Thyroid gland (tissue), 4 donors: ENCODE data around the gene FRAS1. TPM values are rescaled to one million over a fixed set of nuclear protein-coding genes. Genes with fewer than 3 reads are reported as not detected.

ENCODE experiments used
- DNase-seq, 2 donors: peaks; one replicate each; pipeline ENCODE4 v3.0.0-alpha.2; 2019
- H3K27ac ChIP-seq, 3 donors: fragments of 200-600 bp; sonication (generic); 1 replicate in 2 of 3; 2 replicates in 1 of 3; pipeline ENCODE4 v1.5.1; 2016 to 2019; ENCODE audit warnings: mild to moderate bottlenecking in 1 of 3, moderate library complexity in 1 of 3
- H3K27me3 ChIP-seq: fragments of 200-600 bp; sonication (generic); one replicate; pipeline ENCODE4 v1.5.1; 2019
- H3K36me3 ChIP-seq, 2 donors: fragments of 200-600 bp; sonication (generic); one replicate each; pipeline ENCODE4 v1.5.1; 2016 to 2019
- H3K4me1 ChIP-seq, 2 donors: fragments of 200-600 bp; sonication (generic); one replicate each; pipeline ENCODE4 v1.5.1; 2017 to 2019
- H3K4me3 ChIP-seq, 3 donors: fragments of 200-600 bp; sonication (generic); replicated peaks in 1 of 3; 1 replicate in 2 of 3; 2 replicates in 1 of 3; pipeline ENCODE4 v1.5.1; 2016; ENCODE audit warnings: mild to moderate bottlenecking in 1 of 3
- H3K9me3 ChIP-seq: fragments of 200-600 bp; sonication (generic); one replicate; pipeline ENCODE4 v1.5.1; 2017
- POLR2A ChIP-seq, 2 donors: fragments of 450-650 bp; IDR thresholded peaks; one replicate each; pipeline ENCODE4 v1.6.1; 2017; ENCODE audit warnings: antibody characterized with exemption in 2 of 2, mild to moderate bottlenecking in 2 of 2, moderate library complexity in 1 of 2
- WGBS, 2 donors: methylation state at CpG; one replicate each; pipeline ENCODE4 v1.1.5; 2017; 5-methylcytosine and 5-hydroxymethylcytosine counted together
- intact Hi-C: fragments of 100-400 bp; cut with DNase I; formaldehyde crosslinking; loops from one replicate; pipeline ENCODE4 v1.15.1; 2023
- total RNA-seq, 4 donors: library from RNA; depleted of rRNA; stranded (reverse); fragments of >200 nt; gene quantifications; one replicate each; pipeline ENCODE4 v1.2.3, GENCODE V29; 2016
- TF ChIP-seq, protein P1 (sequence below), 6 experiments: fragments of 200-600 bp in 3 of 6; fragments of 450-650 bp in 3 of 6; sonication (generic) in 3 of 6; IDR thresholded peaks; one replicate each; pipeline ENCODE4 v1.5.1; 2016 to 2019; ENCODE audit warnings: antibody characterized with exemption in 6 of 6, mild to moderate bottlenecking in 2 of 6, inconsistent platforms in 1 of 6, moderate library complexity in 1 of 6

The FRAS1 gene
- total RNA-seq, 4 donors from 2014 or later = 25.4 to 42.3 (median 31.7) TPM

DNA sequence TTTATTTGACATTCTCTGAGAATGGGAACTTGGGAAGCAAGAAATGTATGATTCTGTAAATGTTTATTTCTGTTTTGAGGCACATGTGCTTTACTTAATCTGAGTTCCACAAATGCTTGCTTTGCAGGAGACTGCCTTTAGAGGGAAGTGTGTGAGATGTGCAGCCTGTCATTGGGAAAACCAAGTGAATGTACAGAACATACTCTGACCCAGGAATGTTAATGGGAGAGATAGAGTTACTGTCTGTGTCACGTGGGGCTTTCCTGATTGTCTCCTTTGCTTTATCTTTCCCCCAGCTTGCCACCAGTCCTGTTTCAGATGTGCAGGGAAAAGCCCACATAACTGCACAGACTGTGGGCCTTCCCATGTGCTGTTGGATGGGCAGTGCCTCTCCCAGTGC, 275.9 kb downstream of the FRAS1 start:
- no peaks in the 10 kb centered on the region for H3K27me3 ChIP-seq
- WGBS, 2 donors = 70 to 73% methylated on average over 1 of the region's 1 CpG
- H3K36me3 ChIP-seq = no peaks in the 10 kb centered on the region
- DNase-seq = no peak
- no peak overlapping the region for H3K4me3 ChIP-seq
- no peaks in the 10 kb centered on the region for H3K9me3 ChIP-seq
- no peak overlapping the region for H3K27ac ChIP-seq
- TF ChIP-seq POLR2A (IDR thresholded peaks at IDR 0.05) = no peak
- TF ChIP-seq, protein P1, sequence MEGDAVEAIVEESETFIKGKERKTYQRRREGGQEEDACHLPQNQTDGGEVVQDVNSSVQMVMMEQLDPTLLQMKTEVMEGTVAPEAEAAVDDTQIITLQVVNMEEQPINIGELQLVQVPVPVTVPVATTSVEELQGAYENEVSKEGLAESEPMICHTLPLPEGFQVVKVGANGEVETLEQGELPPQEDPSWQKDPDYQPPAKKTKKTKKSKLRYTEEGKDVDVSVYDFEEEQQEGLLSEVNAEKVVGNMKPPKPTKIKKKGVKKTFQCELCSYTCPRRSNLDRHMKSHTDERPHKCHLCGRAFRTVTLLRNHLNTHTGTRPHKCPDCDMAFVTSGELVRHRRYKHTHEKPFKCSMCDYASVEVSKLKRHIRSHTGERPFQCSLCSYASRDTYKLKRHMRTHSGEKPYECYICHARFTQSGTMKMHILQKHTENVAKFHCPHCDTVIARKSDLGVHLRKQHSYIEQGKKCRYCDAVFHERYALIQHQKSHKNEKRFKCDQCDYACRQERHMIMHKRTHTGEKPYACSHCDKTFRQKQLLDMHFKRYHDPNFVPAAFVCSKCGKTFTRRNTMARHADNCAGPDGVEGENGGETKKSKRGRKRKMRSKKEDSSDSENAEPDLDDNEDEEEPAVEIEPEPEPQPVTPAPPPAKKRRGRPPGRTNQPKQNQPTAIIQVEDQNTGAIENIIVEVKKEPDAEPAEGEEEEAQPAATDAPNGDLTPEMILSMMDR (IDR thresholded peaks at IDR 0.05) = no peak
- peaks cover 0 to 10% of the 10 kb centered on the region in 2 donors for H3K4me1 ChIP-seq
- intact Hi-C loops = no loop called here

GRCh38 chr4:78336093-78336943, 279.2 kb downstream of the FRAS1 start:
- Histone ChIP-seq H3K4me3 (no peak overlapping the region), H3K36me3 (no peaks in the 10 kb centered on the region), H3K9me3 (no peaks in the 10 kb centered on the region), H3K27ac (no peak overlapping the region), H3K27me3 (no peaks in the 10 kb centered on the region), H3K4me1 (peaks cover 0 to 10% of the 10 kb centered on the region in 2 donors)
- intact Hi-C loops = no loop called here
- no peak for DNase-seq
- WGBS, 2 donors = 61 to 63% methylated on average over 4 of the region's 4 CpGs
- TF ChIP-seq POLR2A (IDR thresholded peaks at IDR 0.05) = no peak
- TF ChIP-seq, protein P1 (IDR thresholded peaks at IDR 0.05) = no peak

GRCh38 chr4:78337244-78338020, 280.3 kb downstream of the FRAS1 start:
- peaks cover 0 to 10% of the 10 kb centered on the region in 2 donors for H3K4me1 ChIP-seq
- no peaks in the 10 kb centered on the region for H3K36me3 ChIP-seq
- intact Hi-C loops = no loop called here
- H3K27ac ChIP-seq = no peak overlapping the region
- no peak for DNase-seq
- no peak overlapping the region for H3K4me3 ChIP-seq
- TF ChIP-seq POLR2A (IDR thresholded peaks at IDR 0.05) = no peak
- TF ChIP-seq, protein P1 (IDR thresholded peaks at IDR 0.05) = no peak
- 89 to 92% methylated on average over 9 of the region's 9 CpGs for WGBS, 2 donors
- no peaks in the 10 kb centered on the region for H3K9me3 ChIP-seq
- no peaks in the 10 kb centered on the region for H3K27me3 ChIP-seq

DNA sequence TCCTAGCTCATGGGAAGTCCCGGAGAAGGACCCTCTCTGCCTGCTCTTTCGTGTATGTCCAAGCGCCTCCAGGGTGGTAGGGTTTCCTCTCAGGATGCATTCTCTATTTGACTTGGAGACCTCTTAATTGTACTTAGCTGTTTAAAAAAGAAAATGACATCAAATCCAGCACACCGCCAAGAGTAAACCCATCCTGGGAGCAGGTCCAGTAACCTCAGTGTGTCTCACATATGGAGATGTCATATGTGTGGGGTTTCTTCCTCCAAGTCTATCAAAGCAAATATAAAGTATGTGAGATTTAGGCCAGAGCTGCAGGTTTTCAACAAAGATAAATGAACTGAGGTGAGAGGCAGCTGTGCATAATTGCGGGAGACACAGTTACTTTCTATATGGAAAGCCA, 285.0 kb downstream of the FRAS1 start:
- intact Hi-C loops = no loop called here
- Histone ChIP-seq H3K27ac (no peak overlapping the region), H3K9me3 (no peaks in the 10 kb centered on the region), H3K36me3 (no peaks in the 10 kb centered on the region), H3K4me1 (no peaks in the 10 kb centered on the region), H3K27me3 (no peaks in the 10 kb centered on the region), H3K4me3 (no peak overlapping the region)
- WGBS, 2 donors = 87 to 95% methylated on average over 5 of the region's 5 CpGs
- no peak for TF ChIP-seq POLR2A (IDR thresholded peaks at IDR 0.05)
- TF ChIP-seq, protein P1 (IDR thresholded peaks at IDR 0.05) = no peak
- DNase-seq = no peak

- intact Hi-C loops = no loop called here
- H3K36me3 ChIP-seq = no peaks in the 10 kb centered on the region
These were observed 286.6 kb downstream of the FRAS1 start for GRCh38 chr4:78343682-78344081.

More at GRCh38 chr4:78343682-78344081, 286.6 kb downstream of the FRAS1 start:
- 86 to 87% methylated on average over 3 of the region's 3 CpGs for WGBS, 2 donors
- DNase-seq = no peak
- no peak overlapping the region for H3K4me3 ChIP-seq
- no peaks in the 10 kb centered on the region for H3K27me3 ChIP-seq
- no peaks in the 10 kb centered on the region for H3K4me1 ChIP-seq
- TF ChIP-seq POLR2A (IDR thresholded peaks at IDR 0.05) = no peak
- TF ChIP-seq, protein P1 (IDR thresholded peaks at IDR 0.05) = no peak
- H3K9me3 ChIP-seq = no peaks in the 10 kb centered on the region
- no peak overlapping the region for H3K27ac ChIP-seq
